ENCODE data around the gene GSS.
"Not testable (repeated sequence)": the region's sequence is repeated elsewhere in the genome, so short reads cannot be mapped to it uniquely, and the experiment has no call there.

Gene GSS

GRCh38 chr20:34896086-34896621, 59.5 kb downstream of the GSS start:
- DNase-seq, result no peak

DNA sequence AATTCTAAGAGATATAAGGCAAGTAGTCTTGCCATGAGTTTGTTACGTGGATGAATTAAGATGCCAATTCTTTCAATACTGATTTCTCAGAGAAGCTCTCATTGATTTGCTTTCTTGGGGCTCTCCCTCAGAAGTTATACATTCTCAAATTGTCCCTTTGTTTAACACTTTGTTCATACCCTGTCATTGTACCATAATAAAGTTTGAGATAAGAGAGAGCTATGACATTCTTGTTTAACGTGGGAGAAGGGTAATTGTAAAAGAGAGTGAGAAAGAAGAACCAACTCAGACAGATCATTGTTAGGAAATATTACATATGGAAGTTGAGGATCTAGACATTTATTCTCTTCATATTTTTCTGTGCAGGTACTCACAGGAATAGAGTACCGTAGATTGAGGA, 60.1 kb downstream of the GSS start:
- DNase-seq, result no peak

GRCh38 chr20:34894723-34895122, 60.9 kb downstream of the GSS start:
- DNase-seq, result no peak

- no peak for DNase-seq
Observed at GRCh38 chr20:34892671-34893070, 62.9 kb downstream of the GSS start.

- peak; percentile 74 for DNase-seq
Observed at GRCh38 chr20:34891166-34892062, 64.2 kb downstream of the GSS start.

DNA sequence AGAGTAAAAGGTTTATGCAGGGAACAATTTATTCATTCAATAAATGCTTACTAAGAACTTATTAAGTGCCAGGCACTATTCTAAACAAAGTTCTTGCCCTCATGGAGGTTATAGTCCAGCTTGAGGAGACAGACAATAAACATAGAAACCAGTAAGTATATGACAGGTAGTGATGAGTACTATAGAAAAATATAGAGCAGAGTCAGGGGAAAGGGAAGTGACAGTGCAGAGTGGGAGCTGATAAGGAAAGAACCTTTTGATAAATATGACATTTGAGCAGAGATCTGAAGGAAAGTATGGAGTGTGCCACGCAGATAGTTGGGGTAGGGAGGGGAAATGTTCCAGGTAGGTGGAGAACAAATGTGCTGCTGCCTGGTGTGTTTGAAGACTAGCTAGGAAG, 67.1 kb downstream of the GSS start:
- DNase-seq, result peak; percentile 84

GRCh38 chr20:34887023-34887422, 68.6 kb downstream of the GSS start:
- no peak for DNase-seq

DNA sequence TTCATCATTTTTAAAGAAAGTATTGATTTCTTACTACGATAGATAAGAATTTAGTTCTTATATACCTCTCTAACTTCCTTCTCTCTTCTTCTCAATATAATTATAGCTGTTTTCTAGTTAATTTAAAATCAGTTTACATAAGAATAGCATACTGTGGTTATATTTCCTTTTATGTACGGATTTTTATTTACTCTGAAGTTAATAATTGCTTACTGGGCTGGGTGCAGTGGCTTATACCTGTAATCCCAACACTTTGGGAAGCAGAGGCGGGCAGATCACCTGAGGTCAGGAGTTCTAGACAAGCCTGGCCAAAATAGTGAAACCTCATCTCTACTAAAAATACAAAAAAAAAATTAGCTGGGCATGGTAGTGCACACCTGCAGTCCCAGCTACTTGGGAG, 69.5 kb downstream of the GSS start:
- no peak for DNase-seq

DNA sequence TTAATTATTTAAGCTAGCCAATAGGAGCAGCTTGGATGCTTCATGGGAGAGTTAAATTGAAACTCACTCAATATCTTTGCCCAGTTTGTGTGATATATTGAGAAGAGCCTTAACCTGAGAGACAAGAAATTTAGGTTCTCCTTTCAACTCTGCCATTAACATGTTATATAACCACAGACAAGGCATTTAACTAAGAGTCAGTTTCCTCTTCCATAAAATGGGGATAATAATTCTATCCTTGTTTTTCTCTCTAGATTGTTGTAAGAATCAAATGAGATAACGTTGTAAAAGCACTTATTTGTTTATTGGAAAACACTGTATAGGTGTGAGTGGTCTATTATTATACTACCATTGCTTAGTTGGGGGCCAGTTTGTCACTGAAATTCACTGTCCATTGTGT, 71.3 kb downstream of the GSS start:
- DNase-seq, result no peak

DNA sequence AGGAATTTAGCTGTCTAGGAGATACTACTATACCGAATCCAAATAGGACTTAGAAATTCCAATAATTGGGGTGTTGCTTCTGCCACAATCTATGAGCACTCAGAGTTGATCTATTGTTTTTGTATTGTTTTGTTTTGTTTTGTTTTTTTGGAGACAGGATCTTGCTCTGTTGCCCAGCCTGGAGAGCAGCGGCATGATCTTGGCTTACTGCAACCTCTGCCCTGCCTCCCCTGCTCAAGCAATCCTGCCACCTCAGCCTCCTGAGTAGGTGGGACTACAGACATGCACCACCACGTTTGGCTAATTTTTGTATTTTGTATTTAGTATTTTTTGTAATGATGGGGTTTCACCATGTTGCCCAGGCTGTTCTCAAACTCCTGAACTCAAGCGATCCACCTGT, 71.8 kb downstream of the GSS start:
- DNase-seq, result no peak

- no peak for DNase-seq
Observed at GRCh38 chr20:34883087-34883688, 72.4 kb downstream of the GSS start.

DNA sequence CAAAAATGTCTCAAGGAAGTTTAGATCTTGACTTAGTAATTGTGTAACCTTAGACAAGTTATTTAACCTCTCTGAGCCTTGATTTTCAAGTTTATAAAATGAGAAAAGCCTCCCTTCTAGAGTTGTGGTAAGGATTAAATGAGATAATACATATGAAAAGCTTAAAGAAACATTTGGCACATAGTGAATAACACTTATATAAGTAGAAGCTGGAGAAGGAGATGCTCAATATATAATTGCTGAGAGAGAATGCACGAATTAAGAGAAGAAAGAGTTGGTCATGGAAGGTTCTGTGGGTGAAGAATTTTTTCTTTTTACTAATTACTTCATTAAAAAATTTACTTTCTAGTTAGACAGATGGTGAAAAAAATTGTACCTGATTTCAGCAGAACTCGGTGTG, 73.9 kb downstream of the GSS start:
- no peak for DNase-seq

- DNase-seq, result not testable (repeated sequence)
Observed at GRCh38 chr20:34880971-34881370, 74.6 kb downstream of the GSS start.

DNA sequence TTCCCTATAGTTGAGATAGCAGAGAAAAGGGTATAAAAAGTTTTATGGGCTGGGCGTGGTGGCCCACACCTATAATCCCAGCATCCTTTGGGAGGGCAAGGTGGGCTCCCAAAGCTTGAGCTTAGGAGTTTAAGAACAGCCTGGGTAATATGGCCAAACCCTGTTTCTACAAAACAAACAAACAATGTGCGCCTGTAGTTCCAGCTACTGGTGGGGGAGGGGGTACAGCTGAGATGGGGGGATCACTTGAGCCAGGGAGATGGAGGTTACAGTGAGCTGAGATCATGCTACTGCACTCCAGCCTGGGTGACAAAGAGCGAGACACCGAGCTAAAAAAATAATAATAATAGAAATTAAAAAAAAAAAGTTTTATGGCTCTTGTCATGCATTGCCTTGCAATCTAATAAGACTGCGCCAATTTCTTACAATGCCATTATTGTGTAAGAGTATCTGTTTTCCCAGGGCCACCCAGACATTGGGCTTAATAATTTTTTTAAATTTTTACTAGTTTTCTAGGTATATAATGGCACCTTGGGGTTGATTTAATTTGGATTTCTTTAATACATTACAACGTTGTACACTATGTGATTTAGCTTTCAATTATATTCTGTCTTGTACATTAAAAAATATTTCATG, 75.3 kb downstream of the GSS start:
- no peak for DNase-seq

Data from OCI-M1 (cell line).